C4-2B (cell line): ENCODE results near the gene FHIT.

Source experiments
- CTCF ChIP-seq: fragments of 450-650 bp; conservative IDR thresholded peaks from 2 replicates; pipeline ENCODE4 v1.5.1; 2017; ENCODE audit warnings: mild to moderate bottlenecking
- ZFX ChIP-seq: fragments of 450-650 bp; IDR thresholded peaks from 2 replicates; pipeline ENCODE4 v1.6.1; 2017

- no peak for TF ChIP-seq CTCF
- TF ChIP-seq ZFX, result no peak
Observed at GRCh38 chr3:59936472-59936871, 1314.8 kb downstream of the FHIT start.
